EL (cell line): ENCODE measurements around the gene HOXA13.
A peak's percentile ranks its signal among the peaks of the same experiment; 100 is the strongest.

Source experiments
- DNase-seq: peaks from one replicate; pipeline ENCODE4 v3.0.0-alpha.2; 2016

Gene HOXA13

DNA sequence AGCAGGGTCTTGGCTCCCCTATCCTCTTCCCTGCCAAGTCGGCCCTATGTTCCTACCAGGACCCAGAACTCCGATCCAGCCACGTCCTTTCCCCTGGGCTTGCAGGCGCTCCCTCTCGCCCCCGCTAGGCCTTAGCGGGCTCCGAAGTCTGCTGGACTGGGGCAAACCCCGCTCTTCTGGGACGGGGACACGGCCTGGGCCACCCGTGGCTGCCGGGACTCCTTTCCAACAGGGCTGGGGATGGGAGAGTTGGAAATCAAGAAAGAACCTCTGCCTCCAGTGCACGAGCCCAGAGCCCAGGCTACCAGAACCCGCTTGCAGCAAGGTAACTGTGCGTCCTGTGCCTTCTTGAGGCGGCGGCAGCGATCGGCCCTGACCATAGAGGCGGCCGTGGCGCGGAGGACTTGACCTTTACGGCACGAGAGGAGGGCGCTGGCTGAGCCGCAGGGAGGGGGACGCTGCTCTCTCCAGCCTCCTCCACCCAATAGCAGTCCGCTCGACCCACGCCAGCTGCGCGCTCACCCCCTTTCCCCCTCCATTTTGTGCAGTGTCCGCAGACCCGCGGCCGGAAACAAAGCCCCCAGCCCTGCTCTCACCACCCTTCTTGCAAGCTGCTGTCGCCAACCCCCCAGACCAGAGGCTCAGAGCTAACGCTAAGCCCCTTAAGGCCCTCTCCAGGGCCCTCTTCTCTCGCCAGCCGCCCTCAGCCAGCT lies 7.9 kb downstream of the HOXA13 start:
- DNase-seq, result peak; percentile 81

DNA sequence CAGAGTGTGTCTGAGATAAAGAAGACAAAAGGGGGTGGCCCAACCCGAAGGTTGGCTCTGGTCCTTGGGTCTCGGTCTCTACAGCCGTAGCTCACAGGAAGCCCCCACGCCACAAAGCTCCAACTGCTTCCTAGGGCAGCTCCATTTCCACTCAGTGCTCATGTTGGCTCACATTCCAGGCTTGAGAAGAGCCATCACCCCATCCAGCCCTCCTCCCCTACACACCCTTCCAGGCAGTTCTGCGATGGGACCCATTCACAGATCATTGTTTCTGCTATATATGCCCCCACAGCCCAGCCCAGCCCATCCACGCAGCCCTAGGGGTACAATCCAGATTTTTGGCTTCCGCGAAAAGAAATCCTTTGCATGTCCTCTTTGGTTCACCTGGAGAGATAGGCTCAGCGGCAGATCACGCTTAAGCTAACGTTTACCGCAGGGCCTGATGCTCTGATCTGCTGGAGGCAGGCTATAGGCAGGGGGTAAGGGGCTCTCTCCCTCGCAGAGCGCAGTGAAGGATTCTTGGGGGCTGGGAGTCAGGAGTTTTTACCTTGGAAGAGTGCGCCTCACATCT lies 8.6 kb downstream of the HOXA13 start:
- peak; percentile 53 for DNase-seq

DNA sequence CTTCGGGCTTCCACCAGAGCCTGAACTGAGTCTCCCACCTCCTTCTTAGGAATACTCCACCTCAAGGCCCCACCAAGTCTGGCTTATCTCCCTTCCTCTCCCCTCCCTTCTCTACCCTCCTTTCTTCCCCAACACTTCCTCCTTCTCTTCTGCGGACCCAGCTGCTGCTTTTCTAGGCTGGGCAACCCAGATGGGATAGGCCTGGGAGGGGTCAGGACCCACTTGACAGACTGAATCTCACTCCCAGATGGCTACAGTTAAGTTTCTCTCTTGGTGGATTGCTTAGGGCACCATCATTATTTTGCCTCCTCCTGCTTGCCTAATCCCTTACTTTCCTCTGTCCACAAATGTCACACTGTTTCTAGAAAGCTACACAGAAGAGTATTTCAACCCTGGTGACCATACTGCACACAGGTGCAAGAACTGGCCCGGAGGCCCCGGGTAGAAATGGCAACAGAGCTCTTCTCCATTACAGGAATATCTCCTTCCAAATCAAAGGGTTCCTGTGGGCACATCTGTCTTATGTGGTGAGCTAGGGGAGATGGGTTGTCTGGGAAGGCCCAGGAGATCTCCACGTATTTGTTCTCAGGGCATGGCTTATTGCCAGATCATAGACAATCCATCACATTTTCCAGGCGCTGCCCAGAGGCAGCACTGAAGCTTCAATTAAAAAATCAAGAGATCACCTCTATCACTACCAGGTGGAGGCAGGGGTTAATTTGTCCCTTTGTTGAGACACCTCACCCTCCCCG lies 9.7 kb downstream of the HOXA13 start:
- DNase-seq, result peak; percentile 45

DNA sequence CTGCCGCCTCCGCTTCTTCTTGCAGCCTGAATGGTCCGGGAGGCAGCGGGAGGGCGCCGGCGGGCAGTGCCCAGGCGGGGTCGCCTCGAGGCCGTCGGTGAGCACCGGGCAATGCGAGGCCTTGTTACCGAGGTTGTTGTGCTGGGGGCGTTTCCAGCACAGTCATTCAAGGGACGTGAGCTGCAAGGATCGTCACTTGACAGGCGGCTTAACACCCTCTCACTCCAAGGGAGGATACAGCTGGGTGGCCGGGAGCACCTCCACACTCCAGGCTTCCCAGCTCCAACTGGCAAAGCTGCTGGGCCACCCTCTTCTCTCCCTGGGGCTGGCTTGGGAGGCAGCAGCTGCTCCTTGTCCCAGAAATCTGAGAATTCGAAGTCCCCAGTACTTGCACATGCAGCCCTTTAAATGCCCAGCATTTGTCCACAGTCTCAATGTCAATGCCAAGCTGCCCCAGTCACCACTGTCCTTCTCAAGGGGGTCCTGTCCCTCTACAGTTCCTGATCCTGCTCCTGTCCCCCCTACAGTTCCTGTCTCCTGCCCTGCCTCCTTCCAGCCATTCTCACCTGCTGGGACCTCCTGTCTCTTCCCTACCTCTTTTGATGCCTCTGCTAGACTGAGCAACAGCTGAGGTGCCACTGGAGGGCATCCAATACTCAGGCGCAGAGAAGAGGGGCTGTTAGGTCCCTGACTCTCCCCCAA lies 10.4 kb downstream of the HOXA13 start:
- DNase-seq, result peak; percentile 85

DNA sequence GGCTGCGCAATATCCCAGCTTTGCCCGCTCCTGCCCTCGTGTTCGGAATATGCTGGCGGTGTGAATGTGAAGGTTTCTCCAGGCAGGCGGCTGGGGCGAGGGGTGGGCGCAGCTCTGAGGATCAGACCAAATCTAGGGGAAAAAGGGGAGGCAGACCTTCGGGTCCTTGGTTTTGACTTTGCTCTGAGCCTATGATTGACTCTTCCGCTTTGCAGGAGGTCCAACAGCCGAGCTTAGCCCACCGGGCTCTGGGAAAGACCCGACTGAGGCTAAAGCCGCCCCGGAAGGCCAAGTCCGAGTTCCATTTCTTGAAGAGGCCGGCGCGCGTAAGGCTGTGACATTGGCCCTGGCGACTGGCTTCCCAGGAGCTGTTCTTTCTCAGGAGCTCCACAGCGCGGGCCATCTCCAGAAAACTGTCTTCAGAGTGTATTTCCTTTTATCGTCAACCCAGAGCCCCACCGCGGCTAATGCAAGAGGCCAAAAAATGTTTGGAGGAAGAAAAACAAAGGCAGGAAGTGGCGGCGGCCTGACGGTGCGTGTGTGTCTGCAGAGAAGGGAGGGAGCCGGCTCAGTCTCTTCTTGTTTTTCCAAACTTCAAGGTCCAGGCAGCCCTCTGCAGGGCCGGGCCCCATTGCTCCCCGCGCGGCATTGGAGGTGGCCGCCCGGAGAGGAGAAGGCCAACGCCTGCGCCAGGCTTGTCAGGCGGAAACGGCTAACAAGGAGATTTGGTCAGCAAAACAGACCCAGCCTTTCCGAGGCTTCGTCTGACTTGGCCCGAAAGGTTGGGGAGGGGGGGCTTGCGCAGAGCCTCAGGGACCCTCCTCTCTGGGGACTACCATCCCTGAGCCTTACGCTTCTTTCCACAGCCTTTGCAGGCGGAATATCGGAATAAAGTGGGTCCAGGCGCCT lies 11.3 kb downstream of the HOXA13 start:
- DNase-seq, result peak; percentile 72

DNA sequence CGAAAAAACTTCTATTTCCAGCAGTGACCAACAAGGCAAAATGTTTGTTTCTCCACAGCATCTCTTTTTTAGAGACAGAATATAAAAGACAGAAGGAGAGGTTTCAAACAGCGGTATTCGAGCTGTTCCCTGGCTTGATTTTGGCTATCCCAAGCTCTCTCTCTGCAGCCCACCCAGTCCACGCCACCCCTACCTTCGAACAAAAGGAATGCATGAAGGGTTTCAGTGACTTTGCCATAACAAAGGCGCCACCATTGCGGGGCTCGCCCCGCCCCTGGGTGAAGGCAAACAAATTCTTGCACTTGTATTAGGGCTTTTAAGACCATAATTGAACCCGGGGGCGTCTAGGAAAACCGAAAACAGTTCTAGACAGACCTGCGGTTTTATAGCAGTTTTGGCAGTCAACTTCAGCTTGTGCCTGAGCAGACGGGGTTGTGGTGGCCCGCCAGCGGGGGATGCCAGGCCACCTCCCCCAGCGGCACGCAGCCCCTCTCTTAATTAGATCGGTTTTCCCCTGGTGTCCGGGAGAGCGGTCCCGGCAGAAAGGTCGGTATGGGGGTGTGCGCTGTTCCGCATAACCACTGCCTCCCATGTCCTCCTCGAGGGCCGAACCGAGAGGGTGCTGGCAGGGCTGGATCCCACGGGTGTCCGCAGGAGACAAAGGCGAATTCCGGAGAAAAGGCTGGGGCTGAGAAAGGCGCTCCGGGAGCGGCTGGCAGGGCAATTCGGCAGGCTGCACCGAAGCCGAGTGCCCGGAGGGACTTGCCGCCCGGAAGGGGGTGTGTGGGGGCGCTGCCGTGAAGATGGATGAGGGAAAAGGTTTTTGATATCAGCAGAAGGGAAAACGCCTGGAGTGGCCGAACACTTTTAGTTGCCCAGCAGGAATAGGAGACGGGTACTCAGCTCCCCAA lies 12.2 kb downstream of the HOXA13 start:
- DNase-seq, result peak; percentile 59

DNA sequence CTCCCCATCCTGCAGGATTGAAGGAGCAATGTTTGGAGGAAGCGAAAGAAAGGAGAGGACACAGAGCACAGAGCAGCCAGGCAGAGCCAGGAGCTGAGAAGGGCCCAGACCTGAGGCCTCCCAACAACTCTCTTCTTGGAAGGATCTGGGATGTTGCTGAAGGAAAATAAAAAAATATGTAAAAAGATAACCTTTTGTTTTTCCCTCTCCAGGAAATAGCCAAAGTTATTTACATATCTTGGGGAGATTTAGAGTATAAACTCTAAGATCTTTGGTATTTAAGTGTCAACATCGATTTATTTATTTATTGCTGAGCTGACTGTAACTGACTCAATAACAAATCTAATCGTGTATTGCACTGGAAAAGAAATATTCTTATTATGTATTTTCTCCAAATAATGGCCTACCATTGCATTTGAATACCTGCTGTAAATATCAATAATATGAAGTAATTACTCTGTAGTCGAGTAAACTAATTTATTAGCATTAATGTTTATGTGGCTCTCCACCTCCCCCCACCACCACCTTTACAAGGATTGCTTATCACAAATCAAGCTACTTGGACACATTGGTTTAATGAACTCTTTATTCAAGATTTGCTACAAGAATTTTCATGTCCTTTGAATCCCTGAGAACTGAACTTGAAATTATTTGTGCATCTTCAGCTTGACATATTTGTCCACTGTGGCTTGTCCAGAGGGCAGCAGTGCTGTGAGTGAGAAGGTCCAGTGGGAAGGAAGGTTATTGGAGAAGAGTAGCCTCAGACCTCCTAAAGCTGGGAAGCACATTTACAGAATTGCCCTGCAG lies 13.0 kb downstream of the HOXA13 start:
- DNase-seq, result peak; percentile 64

DNA sequence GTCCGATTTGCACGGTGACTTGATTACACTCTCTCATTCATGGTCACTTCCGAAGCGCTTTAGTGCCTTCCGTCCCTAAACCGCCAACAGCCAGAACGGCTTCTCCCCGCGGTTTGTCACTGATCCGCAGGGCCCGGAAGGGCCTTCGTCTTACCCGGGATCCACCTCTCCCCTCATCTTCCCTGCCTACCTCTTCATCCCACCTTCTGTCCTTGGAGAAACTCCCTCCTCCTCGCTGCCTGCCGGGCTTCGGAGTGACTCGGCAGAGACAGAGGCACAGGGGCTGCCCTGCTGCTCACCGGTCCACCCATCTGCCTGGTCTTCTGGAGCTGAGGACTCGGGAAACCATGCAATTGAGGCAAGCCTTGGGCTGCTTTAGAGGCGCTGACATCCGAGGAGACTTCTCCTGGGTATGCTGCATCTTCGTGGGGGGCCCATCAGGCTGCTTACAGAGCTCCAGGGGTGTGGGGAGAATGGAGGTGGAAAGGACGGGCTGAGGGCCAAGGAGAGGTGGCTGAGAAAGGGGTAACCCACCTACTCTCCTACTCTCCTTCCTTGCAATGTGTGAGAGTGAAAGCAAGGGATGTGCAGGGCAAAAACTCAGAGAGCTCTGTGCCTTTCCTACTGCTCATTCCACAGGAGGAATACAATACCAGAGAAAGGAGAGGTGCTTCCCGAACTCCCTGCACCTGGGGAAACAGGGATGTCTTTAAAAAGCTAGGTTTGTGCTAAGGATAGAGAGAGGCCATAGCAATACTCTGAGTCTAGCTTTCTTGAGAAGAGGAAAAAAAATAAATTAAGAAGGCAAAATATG lies 13.8 kb downstream of the HOXA13 start:
- DNase-seq, result peak; percentile 53

DNA sequence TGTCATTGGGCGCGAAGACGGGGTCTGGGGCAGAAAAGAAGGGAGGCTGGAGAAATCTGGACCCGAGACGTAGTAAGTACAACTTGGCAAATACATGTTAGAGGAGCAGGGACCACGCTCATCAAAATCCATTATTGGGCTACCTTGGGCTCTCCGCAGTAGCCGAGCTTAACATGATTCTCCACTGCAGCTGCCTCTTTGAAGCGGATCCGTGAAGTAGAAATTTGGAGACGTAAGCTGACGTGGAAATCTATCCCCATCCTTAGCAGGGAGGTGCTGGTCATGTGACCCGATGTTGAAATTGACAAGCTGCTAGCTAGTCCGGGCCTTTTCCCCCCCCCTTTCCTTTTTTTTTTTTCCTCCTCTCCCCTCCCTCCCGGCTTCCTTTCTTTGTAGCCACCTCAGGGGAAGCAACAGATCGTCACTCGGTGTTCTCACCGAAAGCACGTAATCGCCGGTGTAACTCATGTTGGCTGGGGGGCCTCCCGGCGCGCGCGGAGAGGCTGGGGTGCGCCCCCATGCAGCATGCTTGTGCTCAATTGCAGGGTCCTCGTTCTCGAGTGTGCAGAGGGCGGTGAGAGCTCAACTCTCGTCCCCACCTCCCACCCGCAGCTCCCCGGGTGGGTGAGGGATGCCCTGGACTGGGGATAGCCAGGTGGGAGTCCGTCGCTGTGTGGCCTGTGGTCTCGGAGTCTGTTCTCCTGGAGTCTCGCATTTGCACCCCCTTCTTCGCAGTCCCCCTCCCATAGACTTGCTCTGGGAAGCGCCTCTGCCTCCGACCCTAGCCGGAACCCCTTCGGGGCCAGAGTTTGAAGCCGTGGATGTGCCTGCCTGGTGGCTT lies 14.7 kb downstream of the HOXA13 start, which contains the start of gene HOXA11:
TSS of gene HOXA11 (minus strand) at position 220 of the 841 bp plus-strand sequence. CDS start at position 132, 88 bp downstream.
- DNase-seq, result peak; percentile 98

DNA sequence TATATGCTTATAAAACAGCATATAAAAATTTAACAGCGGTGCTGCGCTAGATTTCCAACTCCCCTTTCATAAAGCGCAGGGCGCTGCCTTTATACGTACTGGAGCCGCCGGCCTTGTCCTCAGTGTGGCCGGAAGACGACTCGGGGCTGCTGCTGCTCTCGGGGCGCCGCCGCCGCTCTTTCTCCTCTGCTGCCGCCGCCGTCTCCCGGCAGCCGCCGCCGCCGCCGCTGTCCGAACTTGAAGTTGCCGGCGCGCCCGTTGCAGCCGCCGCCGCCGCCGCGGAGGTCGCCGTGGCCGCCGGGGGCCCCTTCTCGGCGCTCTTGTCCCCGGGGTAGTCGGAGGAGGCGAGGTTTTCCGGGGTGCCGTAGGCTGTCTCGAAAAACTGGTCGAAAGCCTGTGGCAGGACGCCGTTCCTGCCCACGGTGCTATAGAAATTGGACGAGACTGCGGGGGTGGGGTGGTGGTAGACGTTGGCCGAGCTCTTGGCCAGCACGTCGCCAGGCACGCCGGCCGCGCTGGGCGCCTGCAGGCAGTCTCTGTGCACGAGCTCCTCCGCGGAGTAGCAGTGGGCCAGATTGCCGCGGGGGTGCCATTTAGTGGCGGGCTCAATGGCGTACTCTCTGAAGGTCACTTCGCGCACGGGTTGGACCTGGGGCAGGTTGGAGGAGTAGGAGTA lies 15.4 kb downstream of the HOXA13 start:
- DNase-seq, result peak; percentile 49

DNA sequence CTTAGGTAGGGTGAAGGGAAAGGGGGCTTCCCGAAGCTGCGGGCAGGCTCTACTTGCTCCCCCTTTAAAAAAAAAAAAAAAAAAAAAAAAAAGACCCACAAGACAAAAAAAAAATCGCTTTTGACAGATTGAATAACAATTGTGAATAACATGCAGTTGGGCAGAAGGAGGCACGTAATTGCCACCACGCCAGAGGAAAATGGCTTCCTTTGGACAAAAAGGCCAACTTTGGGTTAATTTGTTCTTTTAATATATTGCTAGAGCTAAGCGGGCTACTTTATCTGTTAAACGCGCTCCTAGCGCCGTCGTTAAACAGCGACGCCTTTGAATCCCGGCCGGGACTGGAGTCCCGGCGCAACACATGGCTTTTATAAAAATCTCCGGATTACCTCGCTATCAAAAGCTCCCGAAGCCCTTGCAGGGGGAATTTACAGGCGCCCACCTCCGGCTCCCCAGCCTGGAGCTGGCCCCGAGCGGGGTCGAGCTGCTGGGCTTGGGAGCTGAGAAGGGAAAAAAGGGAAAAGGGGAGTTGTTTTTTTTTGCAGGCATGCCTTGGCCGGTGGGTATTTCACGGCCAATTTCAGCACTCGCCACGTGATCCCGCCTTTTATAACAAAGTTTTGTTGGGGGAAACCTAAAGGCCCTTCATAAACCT lies 16.1 kb downstream of the HOXA13 start:
- DNase-seq, result peak; percentile 33

DNA sequence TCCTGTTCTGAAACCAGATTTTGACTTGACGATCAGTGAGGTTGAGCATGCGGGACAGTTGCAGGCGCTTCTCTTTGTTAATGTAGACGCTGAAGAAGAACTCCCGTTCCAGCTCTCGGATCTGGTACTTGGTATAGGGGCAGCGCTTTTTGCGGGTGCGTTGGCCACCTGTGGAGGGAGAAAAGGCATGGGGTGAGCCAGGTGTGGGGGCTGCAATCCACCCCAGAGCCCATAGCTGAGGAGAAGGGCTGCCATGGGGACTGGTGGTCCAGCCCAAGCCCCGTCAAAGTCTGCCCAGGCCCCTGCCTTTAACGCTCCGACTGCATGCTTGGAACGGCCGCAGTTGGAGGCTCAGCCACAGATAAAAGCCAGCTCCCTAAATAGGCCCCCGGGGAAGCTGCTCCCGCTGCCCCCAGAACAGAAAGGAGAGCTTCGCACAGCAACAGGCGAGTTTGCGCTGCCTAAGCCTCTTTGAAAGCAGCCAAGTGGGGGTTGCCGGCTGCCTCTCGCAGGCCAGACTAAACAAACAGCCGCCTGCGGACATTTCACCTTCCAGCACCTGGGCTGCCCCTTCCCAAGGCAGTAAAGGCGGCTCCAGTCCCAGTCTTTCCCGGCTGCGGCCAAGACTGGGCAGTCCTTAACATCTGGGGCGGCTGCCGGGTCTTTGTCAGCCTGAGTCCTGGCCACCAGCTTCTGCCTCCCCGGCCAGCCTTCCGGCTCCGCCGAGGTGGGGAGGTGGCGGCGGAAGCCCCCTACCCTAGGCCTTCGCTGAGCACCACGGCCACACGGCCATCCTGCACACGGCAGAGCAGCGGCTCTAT lies 16.8 kb downstream of the HOXA13 start:
- DNase-seq, result peak; percentile 39

DNA sequence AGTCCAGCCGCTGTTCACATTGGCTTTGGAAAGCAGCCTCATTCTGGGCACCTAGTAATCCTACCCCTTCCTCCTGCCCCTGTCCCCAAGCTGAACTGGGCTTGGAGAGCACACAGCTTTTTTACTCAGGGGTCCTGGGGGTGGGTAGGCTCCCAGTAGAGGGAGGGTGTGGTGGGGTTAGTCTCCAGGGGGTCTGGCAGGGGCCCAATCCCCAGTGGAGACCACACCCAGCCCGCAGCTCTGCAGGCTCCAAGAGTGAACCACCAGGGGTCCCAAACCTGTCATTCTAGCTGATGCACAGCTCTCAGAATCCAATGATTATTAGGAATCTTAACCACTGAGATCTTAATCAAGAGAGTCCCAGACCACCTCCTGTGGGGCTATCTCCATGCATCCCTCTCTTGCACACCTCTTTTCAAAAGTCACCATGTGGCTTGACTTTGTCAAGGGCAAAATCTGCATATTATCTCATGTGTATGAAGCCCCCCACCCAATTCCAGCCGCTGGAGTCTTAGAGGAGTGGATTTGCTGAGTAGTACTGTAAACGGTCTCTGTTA lies 17.5 kb downstream of the HOXA13 start:
- DNase-seq, result peak; percentile 50

DNA sequence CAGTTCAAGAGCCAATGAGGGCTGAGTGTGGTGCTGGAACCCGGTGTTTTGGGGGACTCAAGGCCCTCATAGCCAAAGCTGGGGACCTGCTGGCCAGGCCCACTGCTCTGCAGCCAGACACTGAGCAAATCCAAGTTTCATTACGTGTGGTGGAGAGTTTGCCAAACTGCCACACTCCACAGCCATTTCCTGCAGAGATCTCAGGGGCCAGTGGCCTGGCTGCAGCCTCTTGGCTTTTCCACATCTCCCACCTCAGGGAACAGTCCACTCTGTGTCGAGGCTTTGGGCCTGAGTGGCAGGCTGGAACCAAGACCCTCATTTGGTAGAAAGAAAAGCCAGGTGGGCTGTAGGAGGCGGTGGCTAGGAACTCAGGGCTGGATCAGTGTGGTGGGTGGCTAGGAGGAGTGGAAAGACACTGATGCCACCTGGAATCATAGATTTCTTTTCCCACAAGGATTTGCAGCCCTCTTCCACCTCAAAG lies 18.1 kb downstream of the HOXA13 start:
- DNase-seq, result peak; percentile 61
